ENCODE measurements around the gene KCNK13. TPM values are rescaled to one million over a fixed set of nuclear protein-coding genes. Genes with fewer than 3 reads are reported as not detected.
A peak's percentile ranks its signal among the peaks of the same experiment; 100 is the strongest.
"Not testable (repeated sequence)": the region's sequence is repeated elsewhere in the genome, so short reads cannot be mapped to it uniquely, and the experiment has no call there.

Gene KCNK13
- total RNA-seq, 1 donor from 2014 or later, result not detected

GRCh38 chr14:90079576-90079975 lies 17.8 kb downstream of the KCNK13 start:
- no peak for DNase-seq (ENCODE audit: extremely low spot score in 2 of 2)
- H3K27ac ChIP-seq, result no peak overlapping the region
- no peak for TF ChIP-seq POLR2AphosphoS5 (IDR thresholded peaks at IDR 0.05; ENCODE audit: insufficient read depth in 1 of 2, low read depth in 1 of 2)
- TF ChIP-seq, protein P1, sequence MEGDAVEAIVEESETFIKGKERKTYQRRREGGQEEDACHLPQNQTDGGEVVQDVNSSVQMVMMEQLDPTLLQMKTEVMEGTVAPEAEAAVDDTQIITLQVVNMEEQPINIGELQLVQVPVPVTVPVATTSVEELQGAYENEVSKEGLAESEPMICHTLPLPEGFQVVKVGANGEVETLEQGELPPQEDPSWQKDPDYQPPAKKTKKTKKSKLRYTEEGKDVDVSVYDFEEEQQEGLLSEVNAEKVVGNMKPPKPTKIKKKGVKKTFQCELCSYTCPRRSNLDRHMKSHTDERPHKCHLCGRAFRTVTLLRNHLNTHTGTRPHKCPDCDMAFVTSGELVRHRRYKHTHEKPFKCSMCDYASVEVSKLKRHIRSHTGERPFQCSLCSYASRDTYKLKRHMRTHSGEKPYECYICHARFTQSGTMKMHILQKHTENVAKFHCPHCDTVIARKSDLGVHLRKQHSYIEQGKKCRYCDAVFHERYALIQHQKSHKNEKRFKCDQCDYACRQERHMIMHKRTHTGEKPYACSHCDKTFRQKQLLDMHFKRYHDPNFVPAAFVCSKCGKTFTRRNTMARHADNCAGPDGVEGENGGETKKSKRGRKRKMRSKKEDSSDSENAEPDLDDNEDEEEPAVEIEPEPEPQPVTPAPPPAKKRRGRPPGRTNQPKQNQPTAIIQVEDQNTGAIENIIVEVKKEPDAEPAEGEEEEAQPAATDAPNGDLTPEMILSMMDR (IDR thresholded peaks at IDR 0.05), result no peak
- TF ChIP-seq POLR2A (IDR thresholded peaks at IDR 0.05), result no peak
- no peaks in the 10 kb centered on the region for H3K27me3 ChIP-seq
- intact Hi-C loops (cut with DNase I), result no loop called here
- H3K4me1 ChIP-seq, result no peaks in the 10 kb centered on the region
- no peaks in the 10 kb centered on the region for H3K9me3 ChIP-seq
- H3K4me3 ChIP-seq, result no peak overlapping the region
- H3K36me3 ChIP-seq, result no peaks in the 10 kb centered on the region

GRCh38 chr14:90087433-90087832 lies 25.6 kb downstream of the KCNK13 start:
- DNase-seq (ENCODE audit: extremely low spot score in 2 of 2), result peak in 1 of 2 donors; percentile 76
- intact Hi-C loops (cut with DNase I), result no loop called here
- Histone ChIP-seq H3K4me3 (no peak overlapping the region), H3K27ac (no peak overlapping the region), H3K4me1 (peaks cover 4% of the 10 kb centered on the region), H3K27me3 (no peaks in the 10 kb centered on the region), H3K9me3 (no peaks in the 10 kb centered on the region), H3K36me3 (no peaks in the 10 kb centered on the region)
- TF ChIP-seq, protein P1 (IDR thresholded peaks at IDR 0.05), result no peak
- TF ChIP-seq POLR2AphosphoS5 (IDR thresholded peaks at IDR 0.05; ENCODE audit: insufficient read depth in 1 of 2, low read depth in 1 of 2) (no peak), POLR2A (IDR thresholded peaks at IDR 0.05) (no peak)

- Histone ChIP-seq H3K4me1 (peaks cover 4% of the 10 kb centered on the region), H3K27ac (no peak overlapping the region), H3K36me3 (no peaks in the 10 kb centered on the region), H3K27me3 (no peaks in the 10 kb centered on the region), H3K4me3 (no peak overlapping the region), H3K9me3 (no peaks in the 10 kb centered on the region)
- TF ChIP-seq POLR2AphosphoS5 (IDR thresholded peaks at IDR 0.05; ENCODE audit: insufficient read depth in 1 of 2, low read depth in 1 of 2), result no peak
- TF ChIP-seq POLR2A (IDR thresholded peaks at IDR 0.05), result no peak
- TF ChIP-seq, protein P1 (IDR thresholded peaks at IDR 0.05), result no peak
- DNase-seq (ENCODE audit: extremely low spot score in 2 of 2), result no peak
- intact Hi-C loops (cut with DNase I), result no loop called here
Measured at GRCh38 chr14:90088176-90088575, 26.4 kb downstream of the KCNK13 start.

DNA sequence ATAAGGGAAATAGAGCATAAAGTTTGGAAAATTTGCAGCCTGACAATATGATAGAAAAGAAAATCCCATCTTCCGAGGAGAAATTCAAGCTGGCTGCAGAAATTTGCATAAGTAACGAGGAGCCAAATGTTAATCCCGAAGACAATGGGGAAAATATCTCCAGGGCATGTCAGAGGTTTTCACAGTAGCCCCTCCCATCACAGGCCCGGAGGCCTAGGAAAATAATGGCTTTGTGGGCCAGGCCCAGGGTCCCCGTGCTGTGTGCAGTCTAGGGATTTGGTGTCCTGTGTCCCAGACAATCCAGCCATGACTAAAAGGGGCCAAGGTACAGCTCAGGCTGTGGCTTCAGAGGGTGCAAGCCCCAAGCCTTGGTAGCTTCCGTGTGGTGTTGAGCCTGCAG lies 27.7 kb downstream of the KCNK13 start:
- H3K27me3 ChIP-seq; H3K36me3 ChIP-seq; H3K27ac ChIP-seq; H3K4me1 ChIP-seq; H3K4me3 ChIP-seq; intact Hi-C loops (cut with DNase I); H3K9me3 ChIP-seq: not testable (repeated sequence)
- peak in 1 of 2 donors; percentile 27 for DNase-seq (ENCODE audit: extremely low spot score in 2 of 2)

- TF ChIP-seq POLR2A (IDR thresholded peaks at IDR 0.05) (no peak), POLR2AphosphoS5 (IDR thresholded peaks at IDR 0.05; ENCODE audit: insufficient read depth in 1 of 2, low read depth in 1 of 2) (no peak)
- TF ChIP-seq, protein P1 (IDR thresholded peaks at IDR 0.05), result no peak
- Histone ChIP-seq H3K9me3 (no peaks in the 10 kb centered on the region), H3K36me3 (no peaks in the 10 kb centered on the region), H3K27ac (no peak overlapping the region), H3K4me1 (peaks cover 4% of the 10 kb centered on the region), H3K27me3 (no peaks in the 10 kb centered on the region), H3K4me3 (no peak overlapping the region)
- intact Hi-C loops (cut with DNase I), result no loop called here
- peak in 1 of 2 donors; percentile 14 for DNase-seq (ENCODE audit: extremely low spot score in 2 of 2)
Measured at GRCh38 chr14:90091393-90091792, 29.6 kb downstream of the KCNK13 start.

All from vagina (tissue), 2 donors.